NCI-H226 (cell line): ENCODE data around the gene OR51B5.
"Not testable (repeated sequence)": the region's sequence is repeated elsewhere in the genome, so short reads cannot be mapped to it uniquely, and the experiment has no call there.

ENCODE experiments used
- DNase-seq: peaks from one replicate; pipeline ENCODE4 v3.0.0-alpha.2; 2015

OR51B5 gene

GRCh38 chr11:5335170-5335569, 8.2 kb downstream of the OR51B5 start:
- no peak for DNase-seq

DNA sequence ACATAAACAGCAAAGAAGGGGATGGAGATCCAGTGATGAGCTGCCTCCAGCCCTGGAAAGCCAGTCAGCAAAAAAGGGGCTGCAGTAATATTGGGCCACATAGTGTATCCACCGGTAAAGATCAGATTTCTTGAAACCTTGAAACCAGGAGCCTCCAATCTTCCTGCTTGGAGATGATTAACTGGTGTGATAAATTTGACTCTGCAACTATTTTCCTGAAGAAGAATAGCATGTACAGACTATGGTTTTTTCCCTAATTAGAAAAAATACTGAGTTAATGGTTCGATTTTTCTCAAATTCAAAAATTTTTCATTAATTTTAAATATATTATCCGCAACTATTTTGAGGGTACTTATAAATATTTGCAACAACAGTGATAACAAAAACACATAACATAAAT, 19.1 kb downstream of the OR51B5 start, which contains the start of gene OR51B2:
TSS of gene OR51B2 (minus strand) at position 101 of the 400 bp plus-strand sequence. CDS start at position 101, 0 bp downstream.
- no peak for DNase-seq

DNA sequence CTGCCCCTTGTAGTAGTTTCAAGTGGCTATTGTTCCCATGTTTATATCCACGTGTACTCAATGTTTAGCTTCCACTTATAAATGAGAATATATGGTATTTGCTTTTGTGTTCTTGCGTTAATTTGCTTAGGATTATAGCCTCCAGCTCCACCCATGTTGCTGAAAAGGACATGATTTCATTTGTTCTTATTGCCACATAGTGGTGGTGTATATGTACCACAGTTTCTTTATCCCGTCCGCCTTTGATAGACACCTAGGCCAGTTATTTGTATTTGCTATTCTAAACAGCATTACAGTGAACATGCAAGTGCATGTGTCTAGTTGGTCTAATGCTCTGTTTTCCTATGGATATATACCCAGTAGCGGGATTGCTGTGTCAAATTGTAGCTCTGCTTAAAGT, 26.0 kb downstream of the OR51B5 start:
- DNase-seq = no peak

- DNase-seq = not testable (repeated sequence)
Observed at GRCh38 chr11:5313326-5314023, 29.8 kb downstream of the OR51B5 start.

- no peak for DNase-seq
Observed at GRCh38 chr11:5310423-5310822, 32.9 kb downstream of the OR51B5 start.

- DNase-seq = no peak
Observed at GRCh38 chr11:5307256-5308019, 35.9 kb downstream of the OR51B5 start.

DNA sequence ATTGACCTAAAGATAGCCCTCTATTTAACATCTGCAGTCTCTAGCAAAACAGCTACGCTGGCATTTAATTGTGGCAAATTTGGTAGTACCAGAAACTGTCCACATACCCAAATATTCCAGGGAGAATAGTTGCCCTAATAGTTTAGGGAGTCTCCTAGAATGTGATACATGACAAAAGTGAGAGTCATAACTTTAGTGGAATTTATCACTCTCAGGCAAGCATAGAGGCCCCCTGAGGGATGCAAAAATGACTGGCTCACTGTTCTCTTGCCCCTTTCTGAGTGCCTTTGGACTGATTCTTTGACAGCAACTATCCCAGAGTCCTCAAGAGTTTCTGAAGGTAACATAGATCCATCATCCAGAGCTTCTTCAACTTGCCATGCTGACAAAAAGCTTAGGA, 39.3 kb downstream of the OR51B5 start:
- DNase-seq = no peak

- DNase-seq = no peak
Observed at GRCh38 chr11:5303626-5304025, 39.7 kb downstream of the OR51B5 start.

DNA sequence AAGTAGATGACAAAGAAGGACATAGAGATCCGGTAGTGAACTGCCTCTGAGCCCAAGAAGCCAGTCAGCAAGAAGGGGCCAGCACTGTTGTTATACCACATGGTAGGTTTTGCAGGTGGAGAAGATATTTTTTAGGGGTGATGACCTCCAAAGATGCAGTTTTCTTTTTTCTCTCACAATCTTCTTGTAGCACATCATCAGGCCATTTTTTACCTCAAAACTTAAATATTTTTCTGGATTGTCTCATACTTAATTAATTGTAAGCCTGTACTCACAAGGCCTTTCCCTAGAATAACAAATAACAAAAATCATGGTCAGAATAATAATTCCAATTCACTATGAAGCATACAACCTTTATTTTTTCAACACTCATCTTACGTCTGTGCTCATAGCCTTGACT, 41.5 kb downstream of the OR51B5 start, which contains the start of gene OR51B4:
TSS of gene OR51B4 (minus strand) at position 101 of the 400 bp plus-strand sequence. CDS start at position 101, 0 bp downstream.
- DNase-seq = no peak

GRCh38 chr11:5300251-5300650, 43.1 kb downstream of the OR51B5 start:
- peak; percentile 35 for DNase-seq

DNA sequence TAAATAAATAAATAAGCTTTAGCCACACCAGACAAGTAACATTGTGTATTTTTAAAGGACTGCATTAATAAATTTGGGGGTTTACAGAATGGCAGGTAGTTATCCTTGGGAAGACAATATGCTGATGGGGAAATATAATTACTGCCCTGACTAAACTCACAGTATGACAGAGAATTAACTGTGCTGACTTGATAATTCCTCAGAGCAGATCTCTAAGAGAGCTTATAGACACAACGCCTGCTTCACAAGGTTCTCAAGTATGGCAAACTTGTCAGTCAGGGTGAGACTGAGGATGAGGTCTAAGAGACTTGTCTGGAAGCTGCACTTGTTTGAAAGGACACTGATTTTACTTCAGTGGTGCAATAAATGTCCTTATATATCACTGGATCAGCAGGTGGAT, 44.9 kb downstream of the OR51B5 start:
- DNase-seq = no peak

GRCh38 chr11:5297721-5298323, 45.5 kb downstream of the OR51B5 start:
- DNase-seq = peak; percentile 71

GRCh38 chr11:5294342-5294995, 48.9 kb downstream of the OR51B5 start:
- DNase-seq = not testable (repeated sequence)

GRCh38 chr11:5293028-5293427, 50.3 kb downstream of the OR51B5 start:
- DNase-seq = no peak
